AG10803 (cell line): ENCODE measurements around the gene PIK3R6.
A peak's percentile ranks its signal among the peaks of the same experiment; 100 is the strongest.

ENCODE experiments used
- DNase-seq: peaks from one replicate; pipeline ENCODE4 v3.0.0; 2010; ENCODE audit warnings: low read depth
- H3K4me3 ChIP-seq: 2 replicates; pipeline ENCODE4 v1.5.1; 2011; ENCODE audit warnings: mild to moderate bottlenecking, low read length, control low read depth
- CTCF ChIP-seq: conservative IDR thresholded peaks from 2 replicates; pipeline ENCODE4 v1.5.1; 2011; ENCODE audit warnings: mild to moderate bottlenecking, low read length, control low read depth, inconsistent platforms

The PIK3R6 gene

GRCh38 chr17:8753976-8754440 lies 113.5 kb downstream of the PIK3R6 start:
- peak; percentile 25 for DNase-seq
- no peak overlapping the region for H3K4me3 ChIP-seq
- peak; percentile 54 for TF ChIP-seq CTCF

- no peak for DNase-seq
- no peak for TF ChIP-seq CTCF
- no peak overlapping the region for H3K4me3 ChIP-seq
These were observed 114.1 kb downstream of the PIK3R6 start for GRCh38 chr17:8753136-8753975.
